Testis (tissue), 2 donors: Measurements from ENCODE around the gene SEMA4B.

Source experiments
- CTCF ChIP-seq, 3 experiments: fragments of 450-650 bp in 2 of 3; fragments of 200-600 bp in 1 of 3; sonication (generic) in 1 of 3; IDR thresholded peaks; one replicate each; pipeline ENCODE4 v1.5.1; 2016 to 2019; ENCODE audit warnings: antibody characterized with exemption in 3 of 3, mild to moderate bottlenecking in 2 of 3, moderate library complexity in 1 of 3
- POLR2A ChIP-seq: fragments of 450-650 bp; IDR thresholded peaks from one replicate; pipeline ENCODE4 v1.6.1; 2017; ENCODE audit warnings: antibody characterized with exemption, mild to moderate bottlenecking, moderate library complexity

- no peak for TF ChIP-seq CTCF (IDR thresholded peaks at IDR 0.05)
- TF ChIP-seq POLR2A: no peak
Measured at GRCh38 chr15:90189781-90190467, 11.2 kb upstream of the SEMA4B start.
